ENCODE measurements around the gene SERHL2.
"Not testable (repeated sequence)": the region's sequence is repeated elsewhere in the genome, so short reads cannot be mapped to it uniquely, and the experiment has no call there.

Gene SERHL2

GRCh38 chr22:42553475-42554361, at the start of gene SERHL2:
Gene SERHL2, plus strand, starts transcription at chr22:42553956. Its CDS starts 65 bp downstream, at chr22:42554021.
- Histone ChIP-seq H3F3A (ENCODE audit: insufficient read depth) (peaks cover 9% of the 10 kb centered on the region), H3K27me3 (ENCODE audit: low read length) (no peaks in the 10 kb centered on the region), H3K9me2 (replicated peaks; ENCODE audit: insufficient read depth, low read length) (no peaks in the 10 kb centered on the region), H3K9me3 (ENCODE audit: insufficient read depth, low read length) (no peaks in the 10 kb centered on the region), H2AFZ (ENCODE audit: low read depth, low read length, severe bottlenecking) (peak within 1 kb of the TSS; percentile 31), H3K27ac (ENCODE audit: low read depth, low read length) (no peak within 1 kb of the TSS), H3K79me2 (ENCODE audit: insufficient read depth, low read length) (no peaks in the 10 kb centered on the region), H3K4me3 (ENCODE audit: insufficient read depth, low read length, poor library complexity, severe bottlenecking) (peak within 1 kb of the TSS; percentile 39), H4K20me1 (ENCODE audit: low read depth, low read length) (no peaks in the 10 kb centered on the region), H3K36me3 (ENCODE audit: low read length) (no peaks in the 10 kb centered on the region), H3K4me2 (ENCODE audit: low read depth, low read length, poor library complexity, severe bottlenecking) (peak within 1 kb of the TSS; percentile 46), H3K9ac (ENCODE audit: low read length) (peak within 1 kb of the TSS; percentile 46)
- no peak for TF ChIP-seq CTCF (IDR thresholded peaks at IDR 0.05; ENCODE audit: insufficient read depth, low read length, poor library complexity, severe bottlenecking)
- TF ChIP-seq EZH2phosphoT487 (conservative IDR thresholded peaks at IDR 0.05; ENCODE audit: low read length): no peak

GRCh38 chr22:42508327-42508974, 45.3 kb upstream of the SERHL2 start:
- H3K9me3 ChIP-seq (ENCODE audit: insufficient read depth, low read length); H3K79me2 ChIP-seq (ENCODE audit: insufficient read depth, low read length); H3K4me2 ChIP-seq (ENCODE audit: low read depth, low read length, poor library complexity, severe bottlenecking); H3K9ac ChIP-seq (ENCODE audit: low read length); H3K4me3 ChIP-seq (ENCODE audit: insufficient read depth, low read length, poor library complexity, severe bottlenecking); H2AFZ ChIP-seq (ENCODE audit: low read depth, low read length, severe bottlenecking); H4K20me1 ChIP-seq (ENCODE audit: low read depth, low read length); H3K27me3 ChIP-seq (ENCODE audit: low read length); H3K27ac ChIP-seq (ENCODE audit: low read depth, low read length); H3K36me3 ChIP-seq (ENCODE audit: low read length); H3K9me2 ChIP-seq (replicated peaks; ENCODE audit: insufficient read depth, low read length): not testable (repeated sequence)
- H3F3A ChIP-seq (ENCODE audit: insufficient read depth): peaks cover 25% of the 10 kb centered on the region; the same call in 1 of the 2 replicates

GRCh38 chr22:42508975-42509364, 44.8 kb upstream of the SERHL2 start:
- peaks cover 25% of the 10 kb centered on the region; the same call in 1 of the 2 replicates for H3F3A ChIP-seq (ENCODE audit: insufficient read depth)
- H3K9me3 ChIP-seq (ENCODE audit: insufficient read depth, low read length); H3K36me3 ChIP-seq (ENCODE audit: low read length); H3K79me2 ChIP-seq (ENCODE audit: insufficient read depth, low read length); H3K27ac ChIP-seq (ENCODE audit: low read depth, low read length); H3K27me3 ChIP-seq (ENCODE audit: low read length); H3K9me2 ChIP-seq (replicated peaks; ENCODE audit: insufficient read depth, low read length); H3K9ac ChIP-seq (ENCODE audit: low read length); H3K4me3 ChIP-seq (ENCODE audit: insufficient read depth, low read length, poor library complexity, severe bottlenecking); H3K4me2 ChIP-seq (ENCODE audit: low read depth, low read length, poor library complexity, severe bottlenecking); H2AFZ ChIP-seq (ENCODE audit: low read depth, low read length, severe bottlenecking); H4K20me1 ChIP-seq (ENCODE audit: low read depth, low read length): not testable (repeated sequence)

GRCh38 chr22:42509548-42509947, 44.2 kb upstream of the SERHL2 start:
- Histone ChIP-seq H2AFZ (ENCODE audit: low read depth, low read length, severe bottlenecking) (no peak overlapping the region), H3K9ac (ENCODE audit: low read length) (no peak overlapping the region), H3K9me3 (ENCODE audit: insufficient read depth, low read length) (no peaks in the 10 kb centered on the region), H3K4me3 (ENCODE audit: insufficient read depth, low read length, poor library complexity, severe bottlenecking) (no peak overlapping the region), H3K79me2 (ENCODE audit: insufficient read depth, low read length) (no peaks in the 10 kb centered on the region), H3K36me3 (ENCODE audit: low read length) (no peaks in the 10 kb centered on the region), H3K27me3 (ENCODE audit: low read length) (no peaks in the 10 kb centered on the region), H3K9me2 (replicated peaks; ENCODE audit: insufficient read depth, low read length) (no peaks in the 10 kb centered on the region), H3F3A (ENCODE audit: insufficient read depth) (peaks cover 25% of the 10 kb centered on the region; the same call in 1 of the 2 replicates), H3K27ac (ENCODE audit: low read depth, low read length) (no peak overlapping the region), H3K4me2 (ENCODE audit: low read depth, low read length, poor library complexity, severe bottlenecking) (no peak overlapping the region), H4K20me1 (ENCODE audit: low read depth, low read length) (no peaks in the 10 kb centered on the region)
- TF ChIP-seq CTCF (IDR thresholded peaks at IDR 0.05; ENCODE audit: insufficient read depth, low read length, poor library complexity, severe bottlenecking) (no peak), EZH2phosphoT487 (conservative IDR thresholded peaks at IDR 0.05; ENCODE audit: low read length) (no peak)

All from SU-DHL-6 (cell line).